HL-60 (cell line): ENCODE data around the gene CEP95.

ENCODE experiments used
- CTCF ChIP-seq: IDR thresholded peaks from one replicate; pipeline ENCODE4 v1.5.1; 2011; ENCODE audit warnings: low read length, control low read depth, inconsistent platforms; ENCODE audit not compliant: insufficient read depth
- POLR2AphosphoS5 ChIP-seq: IDR thresholded peaks from 2 replicates; pipeline ENCODE4 v1.6.1; 2012; ENCODE audit warnings: low read depth
- REST ChIP-seq: IDR thresholded peaks from 2 replicates; pipeline ENCODE4 v1.6.1; 2012; ENCODE audit warnings: low read depth; ENCODE audit not compliant: insufficient replicate concordance

- TF ChIP-seq CTCF, result no peak
- no peak for TF ChIP-seq POLR2AphosphoS5
- TF ChIP-seq REST, result no peak
Observed at GRCh38 chr17:64537488-64537887, 30.7 kb downstream of the CEP95 start.
